GM19351 (cell line): ENCODE measurements around the gene DPH2.
A peak's percentile ranks its signal among the peaks of the same experiment; 100 is the strongest.

ENCODE experiments used
- ATAC-seq: cut with Tn5 transposase; IDR thresholded peaks from one replicate; pipeline ENCODE4 v1.9.1; 2021; ENCODE audit warnings: mild to moderate bottlenecking, moderate library complexity; ENCODE audit not compliant: unreplicated experiment

Gene DPH2

DNA sequence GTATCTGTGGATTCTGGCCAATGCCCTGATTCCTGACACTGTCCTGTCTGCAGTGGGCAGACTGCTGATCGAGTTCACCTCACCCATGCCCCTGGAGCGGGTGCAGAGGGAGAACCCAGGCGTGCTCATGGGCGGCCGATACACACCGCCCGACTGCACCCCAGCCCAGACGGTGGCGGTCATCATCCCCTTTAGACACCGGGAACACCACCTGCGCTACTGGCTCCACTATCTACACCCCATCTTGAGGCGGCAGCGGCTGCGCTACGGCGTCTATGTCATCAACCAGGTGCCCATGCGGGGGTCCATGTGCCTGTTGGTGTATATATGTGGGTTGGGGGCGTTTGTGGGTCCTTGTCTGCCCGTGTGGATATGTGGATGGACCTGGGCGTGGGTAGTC lies 11.8 kb downstream of the DPH2 start:
- no peak for ATAC-seq

GRCh38 chr1:43982241-43982640 lies 12.4 kb downstream of the DPH2 start:
- no peak for ATAC-seq

- ATAC-seq: no peak
Observed at GRCh38 chr1:43982808-43983207, 13.0 kb downstream of the DPH2 start.

DNA sequence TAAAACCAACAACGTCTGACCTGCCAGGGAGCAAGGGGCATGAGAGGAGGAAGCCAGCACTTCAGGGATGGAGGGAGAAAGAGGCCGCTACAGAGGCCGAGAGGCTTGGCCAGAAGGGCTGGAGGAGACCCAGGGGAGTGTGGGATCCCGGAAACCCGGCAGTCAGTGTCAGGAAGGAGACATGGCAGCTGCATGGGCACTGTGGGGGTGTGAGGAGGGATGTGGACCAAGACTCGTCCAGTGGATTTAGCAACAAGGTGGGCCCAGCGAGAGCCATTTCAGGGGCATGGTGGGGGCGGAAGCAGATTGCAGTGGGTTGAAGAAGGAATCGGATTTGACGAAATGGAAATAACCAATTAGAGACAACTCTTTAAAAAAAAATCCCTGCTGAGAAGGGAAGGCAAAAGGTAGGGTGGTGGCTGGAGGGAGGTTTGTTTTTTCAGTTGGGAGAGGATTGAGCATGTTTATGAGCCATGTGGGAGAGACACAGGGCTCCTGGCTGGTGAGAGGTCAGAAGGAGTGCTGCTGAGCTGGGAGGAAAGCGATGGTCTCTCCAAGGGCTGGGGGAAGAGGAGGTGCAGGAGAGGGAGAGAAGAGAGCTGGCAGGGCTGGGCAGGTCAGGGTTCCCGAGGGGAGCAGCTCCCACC lies 13.6 kb downstream of the DPH2 start:
- ATAC-seq: no peak

DNA sequence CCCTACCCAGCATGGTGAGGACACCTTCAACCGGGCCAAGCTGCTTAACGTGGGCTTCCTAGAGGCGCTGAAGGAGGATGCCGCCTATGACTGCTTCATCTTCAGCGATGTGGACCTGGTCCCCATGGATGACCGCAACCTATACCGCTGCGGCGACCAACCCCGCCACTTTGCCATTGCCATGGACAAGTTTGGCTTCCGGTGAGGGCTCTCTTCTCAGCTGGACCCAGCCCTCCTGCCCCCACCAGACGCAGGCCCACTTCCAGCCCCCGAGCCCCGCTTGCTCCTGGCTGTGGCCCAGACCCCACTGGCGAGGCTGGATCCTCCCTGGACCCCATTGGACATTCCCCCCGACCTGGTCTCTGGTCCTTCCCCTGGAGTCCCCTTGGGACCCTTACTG lies 15.0 kb downstream of the DPH2 start:
- ATAC-seq: no peak

DNA sequence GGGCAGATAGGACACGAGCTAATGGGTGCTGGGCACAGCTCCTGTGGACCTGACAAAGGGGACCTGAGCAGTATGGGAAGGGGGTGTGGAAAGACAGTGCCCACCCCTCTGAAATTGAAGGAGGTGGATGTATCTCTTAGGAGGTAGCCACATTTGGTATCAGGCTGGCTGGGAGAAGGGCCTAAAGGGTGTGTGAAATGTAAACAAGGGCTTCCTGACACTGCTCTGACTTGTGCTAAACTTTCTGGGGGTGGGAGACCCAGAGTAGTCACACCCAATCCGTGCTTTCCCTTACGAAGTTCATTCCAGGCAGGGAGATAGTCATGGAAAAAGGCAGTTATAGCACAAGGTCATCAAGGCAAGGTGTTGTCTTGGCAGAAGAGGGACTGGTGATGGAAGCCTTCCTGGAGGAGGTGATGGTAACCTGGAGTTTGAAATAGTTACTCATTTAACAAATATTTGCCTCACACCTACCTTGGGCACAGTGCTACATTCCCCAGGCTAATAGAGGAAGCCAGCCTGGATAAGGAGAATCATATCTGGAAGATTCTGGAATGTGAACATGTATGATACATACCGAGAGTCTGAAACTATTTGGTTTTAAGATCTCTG lies 16.3 kb downstream of the DPH2 start:
- ATAC-seq: no peak

DNA sequence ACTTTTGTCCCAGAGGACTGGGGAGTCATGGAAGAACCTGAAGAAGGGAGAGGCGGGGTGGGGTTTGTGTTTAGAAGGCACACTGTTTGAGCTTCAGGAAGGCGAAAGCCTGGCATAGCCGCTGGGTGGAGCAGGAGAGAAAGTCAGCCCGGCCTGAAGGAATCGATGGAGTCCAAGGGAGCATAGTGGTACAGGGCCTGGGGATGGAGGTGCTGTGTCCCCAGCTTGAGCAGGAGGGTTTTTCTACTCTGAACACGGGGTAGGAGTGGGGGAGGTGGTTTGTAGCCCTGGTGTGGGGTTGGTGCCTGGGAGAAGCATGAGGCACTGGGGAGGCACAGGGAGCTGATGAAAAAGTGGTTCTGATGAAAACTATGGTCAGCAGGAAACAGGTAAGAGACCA lies 16.9 kb downstream of the DPH2 start:
- ATAC-seq: no peak

DNA sequence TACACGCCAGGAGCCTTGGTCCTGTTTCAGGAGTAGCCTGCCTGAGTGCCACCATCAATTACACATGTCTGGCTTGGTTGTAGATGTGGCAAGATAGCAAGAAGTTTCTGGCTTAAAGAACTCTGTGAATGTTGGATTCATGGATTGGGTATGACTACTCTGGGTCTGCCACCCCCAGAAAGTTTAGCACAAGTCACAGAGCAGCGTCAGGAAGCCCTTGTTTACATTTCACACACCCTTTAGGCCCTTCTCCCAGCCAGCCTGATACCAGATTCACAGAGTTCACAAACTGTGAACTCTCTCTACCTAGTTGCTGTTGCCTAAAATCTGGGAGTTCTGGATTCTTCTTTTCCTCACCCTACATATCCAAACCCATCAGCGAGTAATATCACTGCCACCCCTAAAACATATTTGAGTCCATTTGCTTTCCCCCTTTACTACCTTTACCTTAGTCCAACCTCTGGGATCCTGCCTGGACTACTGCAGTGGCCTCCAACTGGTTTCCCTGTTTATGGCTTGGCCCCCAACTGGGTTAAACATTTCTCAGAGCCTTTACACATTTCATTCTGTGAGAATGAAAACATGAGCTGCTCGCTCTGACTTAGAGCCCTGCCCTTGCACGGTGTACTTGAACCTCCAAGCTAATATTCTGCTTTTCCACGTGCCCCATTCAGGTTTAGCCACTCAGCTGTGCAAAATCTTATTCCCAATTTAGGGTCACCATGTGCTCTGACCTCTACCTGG lies 17.5 kb downstream of the DPH2 start:
- no peak for ATAC-seq

GRCh38 chr1:43990271-43991199 lies 20.7 kb downstream of the DPH2 start:
- ATAC-seq: no peak

DNA sequence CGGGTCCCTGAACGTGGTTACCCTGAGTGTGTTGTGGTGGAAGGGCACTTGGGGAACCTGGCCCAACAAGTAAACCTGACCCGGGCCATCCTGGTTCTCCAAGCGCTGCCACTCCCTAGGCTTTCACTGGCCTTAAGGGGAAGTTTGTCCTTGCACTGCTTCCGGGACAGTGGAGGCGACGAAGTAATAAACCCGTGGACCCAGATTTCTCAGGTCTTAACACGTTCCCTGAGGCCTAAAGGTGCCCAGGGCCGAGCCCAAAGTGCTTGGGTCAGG lies 21.3 kb downstream of the DPH2 start:
- no peak for ATAC-seq

GRCh38 chr1:43991476-43992231 lies 21.8 kb downstream of the DPH2 start, which contains the start of gene CCDC24:
TSS of gene CCDC24 (plus strand) at chr1:43991599. CDS start at chr1:43991879, 280 bp downstream.
- peak; percentile 75 for ATAC-seq

- ATAC-seq: no peak
Observed at GRCh38 chr1:43992232-43992995, 22.6 kb downstream of the DPH2 start.

DNA sequence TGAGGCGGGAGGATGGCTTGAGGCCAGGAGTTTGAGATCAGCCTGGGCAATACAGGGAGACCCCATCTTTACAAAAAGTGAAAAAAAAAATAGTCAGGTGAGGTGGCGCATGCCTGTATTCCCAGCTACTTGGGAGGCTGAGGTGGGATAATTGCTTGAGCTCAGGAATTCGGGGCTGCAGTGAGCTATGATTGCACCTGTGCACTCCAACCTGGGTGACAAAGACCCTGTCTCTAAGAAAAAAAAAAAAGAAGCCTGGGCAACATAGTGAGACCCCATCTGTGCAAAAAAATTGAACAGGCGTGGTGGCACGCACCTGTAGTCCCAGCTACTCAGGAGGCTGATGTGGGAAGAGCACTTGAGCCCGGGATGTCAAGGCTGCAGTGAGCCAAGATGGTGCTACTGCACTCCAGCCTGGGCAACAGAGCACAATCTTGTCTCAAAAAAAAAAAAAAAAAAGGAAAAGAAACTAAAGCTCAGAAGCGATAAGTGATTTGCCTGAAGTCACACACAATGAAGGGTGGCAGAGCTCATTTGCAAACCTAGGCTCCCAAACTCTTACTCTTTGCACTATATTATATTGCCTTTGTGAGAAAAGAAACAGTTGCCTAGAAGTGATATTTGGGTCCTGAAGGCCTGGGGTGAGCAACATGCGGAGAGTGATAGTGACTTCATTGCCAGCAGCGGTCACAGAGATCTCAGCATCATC lies 23.6 kb downstream of the DPH2 start:
- ATAC-seq: no peak

DNA sequence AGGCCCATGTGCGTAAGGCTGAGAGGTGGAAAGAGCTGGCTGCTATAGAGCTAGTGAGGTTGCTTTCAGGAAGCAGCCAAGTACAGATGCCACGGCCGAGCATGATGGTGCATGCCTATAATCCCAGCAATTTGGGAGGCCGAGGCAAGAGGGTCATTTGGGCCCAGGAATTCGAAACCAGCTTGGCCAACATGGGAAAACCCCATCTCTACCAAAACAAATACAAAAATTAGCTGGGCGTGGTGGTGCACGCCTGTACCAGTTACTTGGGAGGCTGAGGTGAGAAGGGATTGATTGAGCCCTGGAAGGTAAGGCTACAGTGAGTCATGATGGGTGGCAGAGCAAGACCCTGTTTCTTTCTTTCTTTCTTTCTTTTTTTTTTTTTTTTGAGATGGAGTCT lies 24.3 kb downstream of the DPH2 start:
- no peak for ATAC-seq

DNA sequence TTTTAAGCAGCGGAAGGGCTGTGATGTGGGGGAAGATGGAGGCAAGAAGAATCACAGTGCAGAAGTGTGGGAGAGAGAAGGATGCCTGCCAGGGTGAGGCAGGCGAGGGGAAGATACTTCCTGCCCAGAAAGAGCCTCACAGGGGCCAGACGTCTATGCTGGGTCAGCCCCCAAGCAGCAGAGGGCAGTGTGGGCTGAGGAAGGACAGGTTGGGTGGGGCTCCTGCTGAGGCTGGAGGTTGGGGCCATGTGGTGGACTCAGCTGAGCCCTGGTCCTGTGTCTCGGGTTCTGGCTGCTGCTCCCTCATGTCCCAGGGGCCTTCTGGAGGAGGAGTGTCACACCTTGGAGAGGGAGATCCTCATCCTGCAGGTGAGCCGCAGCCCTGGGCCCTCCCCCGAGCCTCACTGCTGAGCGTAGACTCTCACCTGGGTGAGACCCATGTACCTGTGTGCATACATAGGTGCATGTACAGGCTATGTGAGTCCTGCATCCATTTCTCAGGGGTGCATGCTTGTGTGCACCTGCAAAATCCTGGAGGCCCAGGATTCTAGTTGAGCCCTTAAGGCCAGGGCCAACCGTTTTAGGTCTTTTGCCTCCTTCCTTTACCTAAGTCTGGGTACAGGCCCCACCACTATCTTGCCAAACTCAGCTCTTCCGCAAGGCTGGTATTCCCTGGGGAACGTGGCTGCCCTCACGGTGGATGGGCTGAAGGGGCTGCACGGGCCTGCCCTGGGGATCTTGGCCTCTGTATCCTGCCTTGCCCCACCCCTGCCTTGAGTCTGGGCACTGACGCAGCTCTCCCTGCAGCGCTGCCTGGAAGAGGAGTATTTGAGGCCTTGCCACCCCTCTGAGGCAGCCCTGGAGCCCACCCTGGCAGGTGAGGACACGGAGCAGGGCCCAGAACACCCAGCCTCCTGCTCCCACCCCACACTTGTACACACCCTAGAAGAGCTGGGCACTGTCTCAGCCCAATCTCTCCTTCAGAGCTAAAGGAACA lies 25.3 kb downstream of the DPH2 start:
- no peak for ATAC-seq

- ATAC-seq: no peak
Observed at GRCh38 chr1:43995984-43996732, 26.3 kb downstream of the DPH2 start.

GRCh38 chr1:43996733-43997115 lies 26.9 kb downstream of the DPH2 start:
- no peak for ATAC-seq
